ENCODE measurements around the gene CCR5AS.

Gene CCR5AS

DNA sequence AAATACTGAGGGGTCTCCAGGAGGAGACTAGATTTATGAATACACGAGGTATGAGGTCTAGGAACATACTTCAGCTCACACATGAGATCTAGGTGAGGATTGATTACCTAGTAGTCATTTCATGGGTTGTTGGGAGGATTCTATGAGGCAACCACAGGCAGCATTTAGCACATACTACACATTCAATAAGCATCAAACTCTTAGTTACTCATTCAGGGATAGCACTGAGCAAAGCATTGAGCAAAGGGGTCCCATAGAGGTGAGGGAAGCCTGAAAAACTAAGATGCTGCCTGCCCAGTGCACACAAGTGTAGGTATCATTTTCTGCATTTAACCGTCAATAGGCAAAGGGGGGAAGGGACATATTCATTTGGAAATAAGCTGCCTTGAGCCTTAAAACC lies 31.6 kb downstream of the CCR5AS start:
- no peak overlapping the region for H3K4me3 ChIP-seq (ENCODE audit: extremely low read depth in 1 of 4, insufficient read depth in 2 of 4, low read depth in 3 of 4, low read length in 4 of 4)
- H3K4me2 ChIP-seq (ENCODE audit: insufficient read depth in 1 of 2, low read depth in 2 of 2, low read length in 2 of 2) = no peak overlapping the region
- no peak overlapping the region for H2BK5ac ChIP-seq (ENCODE audit: low read depth, low read length)
- H2BK12ac ChIP-seq (ENCODE audit: low read depth, low read length) = no peak overlapping the region
- FAIRE-seq (no peak), DNase-seq (ENCODE audit: low read depth in 1 of 2, low spot score in 2 of 2) (no peak)
- H3K36me3 ChIP-seq (ENCODE audit: control insufficient read depth in 2 of 4, insufficient read depth in 4 of 4, low read length in 3 of 4) = no peaks in the 10 kb centered on the region
- ChIA-PET POLR2A (ENCODE audit: partially characterized antibody) (no interaction called here), CTCF (ENCODE audit: partially characterized antibody) (interaction anchor here (0.7 to 12.9 kb wide), 6 partner anchors 8 to 441 kb away, joined by 3 to 164 read pairs (median 3); no protein-coding TSS in a partner anchor)
- H3K23me2 ChIP-seq (ENCODE audit: low read depth, low read length) = no peaks in the 10 kb centered on the region
- no peak overlapping the region for H3K56ac ChIP-seq (replicated peaks; ENCODE audit: insufficient read length, low read depth, low read length)
- TF ChIP-seq RAD21 (IDR thresholded peaks at IDR 0.05 in 1 of 2, conservative IDR thresholded peaks at IDR 0.05 in 1 of 2; ENCODE audit: low read depth in 2 of 2, low read length in 2 of 2) = no peak
- H2BK15ac ChIP-seq (ENCODE audit: low read length) = no peak overlapping the region
- no peak overlapping the region for H4K91ac ChIP-seq (replicated peaks; ENCODE audit: insufficient read length, low read length)
- no peak overlapping the region for H3K27ac ChIP-seq (ENCODE audit: low read depth, low read length)
- H3K79me1 ChIP-seq (ENCODE audit: low read depth, low read length) = no peaks in the 10 kb centered on the region
- H3K9ac ChIP-seq (replicated peaks in 1 of 4; ENCODE audit: extremely low read depth in 1 of 4, low read depth in 3 of 4, low read length in 3 of 4) = no peak overlapping the region
- no peak overlapping the region for H2AFZ ChIP-seq (ENCODE audit: low read length)
- no peak overlapping the region for H3K14ac ChIP-seq (ENCODE audit: insufficient read length)
- no peak overlapping the region for H4K8ac ChIP-seq (ENCODE audit: extremely low read depth, insufficient read depth, low read length)
- H3K4me1 ChIP-seq (replicated peaks in 1 of 4; ENCODE audit: control insufficient read depth in 3 of 4, insufficient read depth in 4 of 4, low read length in 3 of 4) = peaks cover 0 to 8% (median 3%) of the 10 kb centered on the region in 4 experiments; a peak in 3 of 7 replicates
- H3K18ac ChIP-seq (ENCODE audit: extremely low read depth, low read length) = no peak overlapping the region
- H2BK20ac ChIP-seq (ENCODE audit: low read length) = no peak overlapping the region
- no peak overlapping the region for H2AK5ac ChIP-seq (ENCODE audit: low read depth, low read length)
- 80% methylated on average over 2 of the region's 2 CpGs; no CpG with 5 or more reads in 1 of the 2 experiments for WGBS, 2 experiments (ENCODE audit: extremely low coverage in 1 of 2, insufficient coverage in 1 of 2, insufficient read length in 1 of 2, insufficient replicate concordance in 2 of 2, low coverage in 1 of 2, low lambda C conversion rate in 2 of 2, missing lambda C conversion rate in 1 of 2)
- no peak overlapping the region for H3K4ac ChIP-seq (replicated peaks; ENCODE audit: insufficient read length, low read depth, low read length)
- H4K20me1 ChIP-seq (replicated peaks in 1 of 2; ENCODE audit: control insufficient read depth in 1 of 2, insufficient read depth in 2 of 2, low read length in 2 of 2) = no peaks in the 10 kb centered on the region
- H4K5ac ChIP-seq (ENCODE audit: insufficient read length, low read depth, low read length) = no peak overlapping the region
- H2BK120ac ChIP-seq (replicated peaks; ENCODE audit: low read depth, low read length) = no peak overlapping the region
- H3K27me3 ChIP-seq (replicated peaks in 1 of 4; ENCODE audit: control insufficient read depth in 3 of 4, extremely low read depth in 1 of 4, insufficient read depth in 3 of 4, low read length in 3 of 4) = no peaks in the 10 kb centered on the region
- H3K9me3 ChIP-seq (ENCODE audit: insufficient read depth in 2 of 2, low read depth in 1 of 2, low read length in 1 of 2) = no peaks in the 10 kb centered on the region
- H3K23ac ChIP-seq (ENCODE audit: insufficient read length) = no peak overlapping the region
- H3K79me2 ChIP-seq (ENCODE audit: control insufficient read depth in 1 of 2, insufficient read depth in 2 of 2, low read length in 2 of 2) = no peaks in the 10 kb centered on the region
